ENCODE results near the gene OR4S1.
"Not testable (repeated sequence)": the region's sequence is repeated elsewhere in the genome, so short reads cannot be mapped to it uniquely, and the experiment has no call there.

OR4S1 gene, protein sequence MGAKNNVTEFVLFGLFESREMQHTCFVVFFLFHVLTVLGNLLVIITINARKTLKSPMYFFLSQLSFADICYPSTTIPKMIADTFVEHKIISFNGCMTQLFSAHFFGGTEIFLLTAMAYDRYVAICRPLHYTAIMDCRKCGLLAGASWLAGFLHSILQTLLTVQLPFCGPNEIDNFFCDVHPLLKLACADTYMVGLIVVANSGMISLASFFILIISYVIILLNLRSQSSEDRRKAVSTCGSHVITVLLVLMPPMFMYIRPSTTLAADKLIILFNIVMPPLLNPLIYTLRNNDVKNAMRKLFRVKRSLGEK

DNA sequence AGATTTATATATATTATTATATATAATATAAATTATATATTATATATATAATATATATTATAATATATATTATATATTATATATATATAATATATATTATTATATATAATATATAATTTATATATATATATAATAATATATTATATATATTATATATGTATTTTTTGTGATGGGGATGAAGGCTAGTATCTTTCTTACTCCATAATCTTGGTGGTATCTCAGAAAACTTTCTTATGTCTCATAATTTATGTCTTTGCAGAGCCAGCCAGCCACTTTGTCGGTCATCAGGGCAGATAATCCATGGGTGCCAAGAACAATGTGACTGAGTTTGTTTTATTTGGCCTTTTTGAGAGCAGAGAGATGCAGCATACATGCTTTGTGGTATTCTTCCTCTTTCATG, at the start of gene OR4S1:
TSS of gene OR4S1 (plus strand) at position 301 of the 400 bp plus-strand sequence. CDS start at position 301, 0 bp downstream.
- TF ChIP-seq SUZ12 (IDR thresholded peaks at IDR 0.05): no peak
- no peak for TF ChIP-seq ARNT (IDR thresholded peaks at IDR 0.05)
- no peak for TF ChIP-seq ZNF384 (IDR thresholded peaks at IDR 0.05)
- no peak for TF ChIP-seq SP1 (IDR thresholded peaks at IDR 0.05)
- TF ChIP-seq FOXA1 (IDR thresholded peaks at IDR 0.05): no peak
- no peak for TF ChIP-seq FOXM1 (IDR thresholded peaks at IDR 0.05; ENCODE audit: borderline replicate concordance)
- no peak for TF ChIP-seq HDGF (IDR thresholded peaks at IDR 0.05; ENCODE audit: borderline replicate concordance)
- no peak for TF ChIP-seq FOXK2 (IDR thresholded peaks at IDR 0.05)
- ChIA-PET POLR2A (no interaction called here), CTCF (no interaction called here)
- DNase-seq (ENCODE audit: extremely low spot score): no peak

DNA sequence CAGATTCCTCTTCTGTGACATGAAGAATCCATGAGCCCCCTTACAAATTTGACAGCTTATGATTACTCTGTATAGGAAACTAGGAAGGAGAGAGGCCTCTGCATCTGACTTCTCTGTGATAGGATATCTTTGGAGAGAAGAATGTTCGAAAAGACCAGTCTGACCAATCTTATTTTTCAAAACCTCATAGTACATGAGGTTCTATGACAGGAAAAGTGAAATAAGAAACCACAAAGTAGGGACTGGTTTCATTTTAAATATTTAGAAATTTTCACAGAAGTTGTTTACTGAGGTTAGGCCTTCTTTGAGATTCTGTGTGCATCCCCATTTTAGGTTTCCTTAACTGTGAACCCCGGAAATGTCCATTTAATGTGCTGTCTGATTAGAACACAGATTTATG, 44.4 kb upstream of the OR4S1 start:
- no peak for DNase-seq (ENCODE audit: extremely low spot score)
- POLR2A ChIA-PET: no interaction called here
- TF ChIP-seq FOXA1 (IDR thresholded peaks at IDR 0.05) (no peak), ELF4 (IDR thresholded peaks at IDR 0.05) (no peak), SUZ12 (IDR thresholded peaks at IDR 0.05) (no peak), BHLHE40 (IDR thresholded peaks at IDR 0.05; ENCODE audit: borderline replicate concordance) (no peak), LEF1 (IDR thresholded peaks at IDR 0.05; ENCODE audit: borderline replicate concordance) (no peak), SP1 (IDR thresholded peaks at IDR 0.05) (no peak), CTBP1 (IDR thresholded peaks at IDR 0.05; ENCODE audit: borderline replicate concordance) (no peak), HDGF (IDR thresholded peaks at IDR 0.05; ENCODE audit: borderline replicate concordance) (no peak), FOXK2 (IDR thresholded peaks at IDR 0.05) (no peak), ZNF384 (IDR thresholded peaks at IDR 0.05) (no peak), ARNT (IDR thresholded peaks at IDR 0.05) (no peak), FOXM1 (IDR thresholded peaks at IDR 0.05; ENCODE audit: borderline replicate concordance) (no peak), NFRKB (IDR thresholded peaks at IDR 0.05) (no peak)
- TF ChIP-seq, protein P1, sequence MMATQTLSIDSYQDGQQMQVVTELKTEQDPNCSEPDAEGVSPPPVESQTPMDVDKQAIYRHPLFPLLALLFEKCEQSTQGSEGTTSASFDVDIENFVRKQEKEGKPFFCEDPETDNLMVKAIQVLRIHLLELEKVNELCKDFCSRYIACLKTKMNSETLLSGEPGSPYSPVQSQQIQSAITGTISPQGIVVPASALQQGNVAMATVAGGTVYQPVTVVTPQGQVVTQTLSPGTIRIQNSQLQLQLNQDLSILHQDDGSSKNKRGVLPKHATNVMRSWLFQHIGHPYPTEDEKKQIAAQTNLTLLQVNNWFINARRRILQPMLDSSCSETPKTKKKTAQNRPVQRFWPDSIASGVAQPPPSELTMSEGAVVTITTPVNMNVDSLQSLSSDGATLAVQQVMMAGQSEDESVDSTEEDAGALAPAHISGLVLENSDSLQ (IDR thresholded peaks at IDR 0.05): no peak
- CTCF ChIA-PET: no interaction called here

DNA sequence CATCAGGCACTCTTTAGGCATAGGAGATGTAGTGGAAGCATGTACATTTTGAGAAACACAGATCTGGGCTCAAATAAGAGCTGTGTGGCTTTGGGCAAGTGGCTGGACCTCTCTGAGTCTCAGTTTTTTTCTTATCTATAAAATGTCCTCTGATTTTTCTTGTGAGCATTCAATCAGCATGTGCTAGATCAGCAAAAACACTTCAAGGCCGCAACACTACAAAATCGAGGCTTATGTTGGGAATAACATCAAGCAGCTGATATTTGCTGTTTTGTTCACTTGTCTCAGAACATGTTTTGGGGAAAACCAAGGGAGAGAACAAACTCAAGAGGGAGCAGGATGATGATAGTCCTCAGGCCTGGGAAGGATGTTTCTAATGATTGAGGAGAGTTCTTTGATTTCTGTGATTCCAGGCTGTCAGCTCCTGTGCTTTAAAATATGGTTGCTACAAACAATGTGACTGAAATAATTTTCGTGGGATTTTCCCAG, 42.6 kb upstream of the OR4S1 start, which contains the start of gene OR4X1:
TSS of gene OR4X1 (plus strand) at position 439 of the 489 bp plus-strand sequence. CDS start at position 439, 0 bp downstream.
- TF ChIP-seq CTBP1 (IDR thresholded peaks at IDR 0.05; ENCODE audit: borderline replicate concordance): no peak
- TF ChIP-seq, protein P1 (IDR thresholded peaks at IDR 0.05): no peak
- TF ChIP-seq TARDBP (IDR thresholded peaks at IDR 0.05): no peak
- no peak for TF ChIP-seq BHLHE40 (IDR thresholded peaks at IDR 0.05; ENCODE audit: borderline replicate concordance)
- TF ChIP-seq SP1 (IDR thresholded peaks at IDR 0.05): no peak
- no peak for TF ChIP-seq L3MBTL2 (conservative IDR thresholded peaks at IDR 0.05)
- TF ChIP-seq ZNF384 (IDR thresholded peaks at IDR 0.05): no peak
- no peak for TF ChIP-seq ARNT (IDR thresholded peaks at IDR 0.05)
- TF ChIP-seq NFRKB (IDR thresholded peaks at IDR 0.05): no peak
- no peak for TF ChIP-seq FOXM1 (IDR thresholded peaks at IDR 0.05; ENCODE audit: borderline replicate concordance)
- no peak for TF ChIP-seq HDGF (IDR thresholded peaks at IDR 0.05; ENCODE audit: borderline replicate concordance)
- TF ChIP-seq LEF1 (IDR thresholded peaks at IDR 0.05; ENCODE audit: borderline replicate concordance): no peak
- no peak for TF ChIP-seq ELF4 (IDR thresholded peaks at IDR 0.05)
- no peak for TF ChIP-seq FOXA1 (IDR thresholded peaks at IDR 0.05)
- no peak for DNase-seq (ENCODE audit: extremely low spot score)
- POLR2A ChIA-PET: no interaction called here
- CTCF ChIA-PET: no interaction called here

DNA sequence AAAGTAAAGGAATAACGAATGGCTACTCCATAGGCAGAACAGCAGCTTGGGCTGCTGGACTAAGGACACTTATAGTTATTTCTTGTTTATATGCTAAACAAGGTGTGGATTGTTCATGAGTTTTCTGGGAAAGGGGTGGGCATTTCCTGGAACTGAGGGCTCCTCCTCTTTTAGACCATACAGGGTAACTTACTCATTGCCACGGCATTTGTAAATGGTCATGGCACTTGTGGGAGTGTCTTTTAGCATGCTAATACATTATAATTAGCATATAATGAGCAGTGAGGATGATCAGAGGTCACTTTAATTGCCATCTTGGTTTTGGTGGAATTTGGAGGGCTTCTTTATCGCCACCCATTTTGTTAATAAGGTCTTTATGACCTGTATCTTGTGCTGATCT, 35.4 kb upstream of the OR4S1 start:
- ChIA-PET POLR2A (no interaction called here), CTCF (no interaction called here)
- TF ChIP-seq BHLHE40 (IDR thresholded peaks at IDR 0.05; ENCODE audit: borderline replicate concordance): no peak
- TF ChIP-seq NFRKB (IDR thresholded peaks at IDR 0.05): no peak
- no peak for TF ChIP-seq ELF4 (IDR thresholded peaks at IDR 0.05)
- TF ChIP-seq LEF1 (IDR thresholded peaks at IDR 0.05; ENCODE audit: borderline replicate concordance): no peak
- no peak for TF ChIP-seq SP1 (IDR thresholded peaks at IDR 0.05)
- no peak for TF ChIP-seq HDGF (IDR thresholded peaks at IDR 0.05; ENCODE audit: borderline replicate concordance)
- TF ChIP-seq, protein P1 (IDR thresholded peaks at IDR 0.05): no peak
- no peak for TF ChIP-seq CTBP1 (IDR thresholded peaks at IDR 0.05; ENCODE audit: borderline replicate concordance)
- TF ChIP-seq FOXK2 (IDR thresholded peaks at IDR 0.05): no peak
- no peak for TF ChIP-seq SUZ12 (IDR thresholded peaks at IDR 0.05)
- no peak for TF ChIP-seq FOXM1 (IDR thresholded peaks at IDR 0.05; ENCODE audit: borderline replicate concordance)

DNA sequence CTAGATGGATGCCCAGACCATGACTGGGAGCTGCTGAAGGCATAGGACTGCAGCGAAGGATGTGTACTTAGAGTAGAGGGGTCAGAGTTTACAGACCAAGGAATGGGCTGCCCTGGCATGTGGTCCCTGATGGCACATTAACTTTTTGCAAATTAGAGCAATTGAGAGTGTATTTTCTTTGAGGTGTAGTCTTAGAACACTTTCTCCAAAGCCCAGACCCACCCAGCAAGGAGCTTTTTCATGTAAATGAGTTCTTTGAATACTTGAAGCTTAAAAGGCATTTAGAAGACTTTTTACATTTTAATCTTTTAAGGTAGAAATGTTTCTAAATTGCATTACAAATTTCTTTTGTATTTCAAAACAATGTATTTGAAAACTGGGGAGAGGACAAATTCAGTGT, 33.4 kb upstream of the OR4S1 start:
- no peak for TF ChIP-seq FOXM1 (IDR thresholded peaks at IDR 0.05; ENCODE audit: borderline replicate concordance)
- ChIA-PET POLR2A (no interaction called here), CTCF (no interaction called here)
- DNase-seq (ENCODE audit: extremely low spot score): no peak

More for the DNA sequence above, 35.4 kb upstream of the OR4S1 start:
- no peak for DNase-seq (ENCODE audit: extremely low spot score)

DNA sequence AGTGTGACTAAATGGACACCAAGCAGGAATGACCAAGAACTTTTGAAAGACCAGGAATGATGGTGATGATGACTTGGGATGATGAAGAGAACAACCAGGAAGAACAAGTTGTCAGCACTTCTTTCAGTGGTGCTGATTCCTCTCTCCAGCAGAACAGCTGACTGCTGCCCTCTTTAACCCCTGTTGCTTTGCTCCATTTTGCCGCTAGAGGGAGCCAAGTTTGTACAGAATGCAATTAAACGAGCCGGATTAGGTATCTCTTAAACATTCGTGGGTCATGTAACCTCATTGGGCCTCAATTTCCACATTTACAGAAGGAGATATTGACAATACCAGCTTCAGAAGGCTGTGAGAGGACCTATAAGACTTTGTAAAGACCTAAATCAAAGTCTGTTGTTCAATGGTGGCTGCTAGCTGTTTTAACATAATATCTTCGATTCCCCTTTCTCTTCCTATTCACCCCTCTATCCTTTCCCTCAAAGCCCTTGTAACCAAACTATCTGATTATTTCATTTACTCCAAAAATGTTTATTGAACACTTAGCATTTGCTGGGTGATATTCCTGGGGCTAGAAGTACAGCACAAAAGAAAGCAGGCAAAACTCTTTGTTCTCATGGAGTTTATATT, 1.9 kb downstream of the OR4S1 start:
- TF ChIP-seq ARNT (IDR thresholded peaks at IDR 0.05) (no peak), NFRKB (IDR thresholded peaks at IDR 0.05) (no peak), FOXM1 (IDR thresholded peaks at IDR 0.05; ENCODE audit: borderline replicate concordance) (no peak), ELF4 (IDR thresholded peaks at IDR 0.05) (no peak), FOXA1 (IDR thresholded peaks at IDR 0.05) (no peak), HDGF (IDR thresholded peaks at IDR 0.05; ENCODE audit: borderline replicate concordance) (no peak), L3MBTL2 (conservative IDR thresholded peaks at IDR 0.05) (no peak), SUZ12 (IDR thresholded peaks at IDR 0.05) (no peak), FOXK2 (IDR thresholded peaks at IDR 0.05) (no peak), BHLHE40 (IDR thresholded peaks at IDR 0.05; ENCODE audit: borderline replicate concordance) (no peak)
- CTCF ChIA-PET: interaction anchor here (0.5 to 1.0 kb wide), 5 partner anchors 10 to 1688 kb away, joined by 3 to 10 read pairs (median 4); partner anchors contain the start of gene TRIM51G
- peak; percentile 48 for DNase-seq (ENCODE audit: extremely low spot score)
- POLR2A ChIA-PET: no interaction called here

DNA sequence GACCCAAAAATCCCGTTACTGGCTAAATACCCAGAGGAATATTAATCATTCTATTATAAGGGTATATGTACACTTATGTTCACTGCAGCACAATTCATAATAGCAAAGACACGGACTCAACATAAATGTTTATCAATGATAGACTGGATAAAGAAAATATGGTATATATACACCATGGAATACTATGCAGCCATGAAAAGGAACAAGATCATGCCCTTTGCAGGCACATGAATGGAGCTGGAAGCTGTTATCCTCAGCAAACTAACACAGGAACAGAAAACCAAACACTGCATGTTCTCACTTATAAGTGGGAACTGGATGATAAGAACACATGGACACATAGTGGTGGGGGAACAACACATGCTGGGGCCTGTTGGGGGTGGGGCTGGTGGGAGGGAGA, 7.6 kb downstream of the OR4S1 start:
- POLR2A ChIA-PET; CTCF ChIA-PET; DNase-seq (ENCODE audit: extremely low spot score): not testable (repeated sequence)

DNA sequence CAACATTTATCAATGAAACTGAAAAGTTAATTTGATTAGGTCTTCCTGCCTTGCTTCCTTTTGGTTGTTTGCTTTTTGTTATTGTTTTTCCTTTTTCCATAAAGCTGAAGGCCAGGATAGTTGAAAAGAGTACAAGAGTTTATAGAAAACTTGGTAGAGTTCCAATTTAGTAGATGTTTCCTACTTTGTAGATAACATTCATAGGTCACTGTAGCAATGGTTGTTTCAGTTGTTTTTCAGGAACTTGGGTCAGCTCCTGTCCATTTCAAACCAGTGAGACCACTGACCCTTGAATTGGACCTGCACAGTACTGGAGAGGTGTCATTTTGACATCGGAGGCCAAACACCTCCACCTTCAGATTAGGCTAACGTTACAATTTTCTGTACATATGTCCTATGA, 13.8 kb downstream of the OR4S1 start:
- POLR2A ChIA-PET; CTCF ChIA-PET; DNase-seq (ENCODE audit: extremely low spot score): not testable (repeated sequence)

DNA sequence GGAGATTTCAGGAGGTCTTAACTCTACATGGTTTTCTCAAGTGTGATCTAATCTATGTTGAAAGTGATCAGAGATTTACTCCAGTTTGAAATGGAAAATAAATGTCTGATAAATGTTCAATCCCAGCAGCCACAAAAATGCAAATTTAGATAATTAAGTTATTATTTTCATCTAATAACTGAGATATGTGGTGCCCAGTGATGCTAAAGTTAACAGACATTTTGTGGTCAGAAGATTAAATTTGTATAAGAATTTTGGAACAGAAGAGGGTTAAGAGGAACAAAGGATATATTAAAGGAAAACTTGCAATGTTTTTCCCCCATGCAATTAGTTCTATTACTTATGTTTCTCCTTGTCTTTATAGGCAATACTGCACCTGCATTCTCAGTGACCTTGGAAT, 18.6 kb downstream of the OR4S1 start, which contains the start of gene OR4C3:
TSS of gene OR4C3 (plus strand) at position 301 of the 400 bp plus-strand sequence. CDS start 102 bp downstream, outside the sequence.
- POLR2A ChIA-PET, CTCF ChIA-PET: not testable (repeated sequence)

More for the DNA sequence above, 18.6 kb downstream of the OR4S1 start, which contains the start of gene OR4C3:
- DNase-seq (ENCODE audit: extremely low spot score): not testable (repeated sequence)

Measured in HEK293T (cell line).